Fibroblast of skin of right quadriceps (primary cell): ENCODE results near the gene ABCB6.

Source experiments
- DNase-seq: peaks from one replicate; pipeline ENCODE4 v3.0.0-alpha.2; 2013

The ABCB6 gene

GRCh38 chr2:219245148-219245898 is 26.6 kb upstream of the ABCB6 start, which contains the start of the genes GLB1L and STK16:
GLB1L (minus strand) TSS chr2:219245444; CDS start chr2:219243573, 1,871 bp downstream.
STK16 (plus strand) TSS chr2:219245479; CDS start chr2:219246000, 521 bp downstream.
- DNase-seq = peak; percentile 89

- no peak for DNase-seq
These were observed 26.0 kb upstream of the ABCB6 start for GRCh38 chr2:219244789-219245147.

- no peak for DNase-seq
These were observed 24.6 kb upstream of the ABCB6 start for GRCh38 chr2:219243291-219243761.

GRCh38 chr2:219234331-219234730 is 15.6 kb upstream of the ABCB6 start:
- no peak for DNase-seq

- DNase-seq = peak; percentile 57
These were observed 11.3 kb upstream of the ABCB6 start for GRCh38 chr2:219230059-219230540.

GRCh38 chr2:219229305-219230058 is 10.7 kb upstream of the ABCB6 start, which contains the start of the genes ANKZF1 and ATG9A:
ANKZF1 (plus strand) TSS chr2:219229806; CDS start chr2:219230258, 452 bp downstream.
ATG9A (minus strand) TSS chr2:219229636; CDS start chr2:219228024, 1,612 bp downstream.
- DNase-seq = peak; percentile 99

- no peak for DNase-seq
These were observed 10.2 kb upstream of the ABCB6 start for GRCh38 chr2:219228911-219229304.

- no peak for DNase-seq
These were observed 9.5 kb upstream of the ABCB6 start for GRCh38 chr2:219228041-219228910.

GRCh38 chr2:219225350-219225749 is 6.6 kb upstream of the ABCB6 start:
- no peak for DNase-seq

GRCh38 chr2:219223831-219224610 is 5.3 kb upstream of the ABCB6 start:
- no peak for DNase-seq

GRCh38 chr2:219221957-219222518 is 3.3 kb upstream of the ABCB6 start:
- no peak for DNase-seq

- DNase-seq = no peak
These were observed 2.1 kb upstream of the ABCB6 start for GRCh38 chr2:219220652-219221402.

GRCh38 chr2:219219784-219220532 is 1.2 kb upstream of the ABCB6 start:
- DNase-seq = no peak

- DNase-seq = peak; percentile 68
These were observed 484 bp downstream of the ABCB6 start for GRCh38 chr2:219218217-219218731.

GRCh38 chr2:219216535-219216915 is 2.2 kb downstream of the ABCB6 start:
- no peak for DNase-seq

GRCh38 chr2:219215871-219216534 is 2.8 kb downstream of the ABCB6 start:
- no peak for DNase-seq

GRCh38 chr2:219214786-219215185 is 4.0 kb downstream of the ABCB6 start:
- DNase-seq = no peak

GRCh38 chr2:219214141-219214540 is 4.6 kb downstream of the ABCB6 start:
- no peak for DNase-seq

GRCh38 chr2:219213486-219214071 is 5.2 kb downstream of the ABCB6 start:
- no peak for DNase-seq
